ENCODE data around the gene ARID3A.

- TF ChIP-seq ATF2 (IDR thresholded peaks at IDR 0.05; ENCODE audit: low read length): no peak
- no peak for TF ChIP-seq SRF (IDR thresholded peaks at IDR 0.05; ENCODE audit: low read depth, low read length)
Observed at GRCh38 chr19:934865-935479, 9.1 kb downstream of the ARID3A start.
